Measurements from ENCODE around the gene SLIT3.

SLIT3 gene

GRCh38 chr5:168681556-168682183, 619.3 kb downstream of the SLIT3 start:
- H3K4me3 ChIP-seq (ENCODE audit: low read length), result no peak overlapping the region
- DNase-seq (ENCODE audit: low read depth), result peak; percentile 16
- no peak for TF ChIP-seq CTCF (conservative IDR thresholded peaks at IDR 0.05; ENCODE audit: low read depth, low read length)

GRCh38 chr5:168680395-168680794, 620.5 kb downstream of the SLIT3 start:
- no peak overlapping the region for H3K4me3 ChIP-seq (ENCODE audit: low read length)
- DNase-seq (ENCODE audit: low read depth), result no peak
- no peak for TF ChIP-seq CTCF (conservative IDR thresholded peaks at IDR 0.05; ENCODE audit: low read depth, low read length)

GRCh38 chr5:168679515-168679920, 621.4 kb downstream of the SLIT3 start:
- TF ChIP-seq CTCF (conservative IDR thresholded peaks at IDR 0.05; ENCODE audit: low read depth, low read length), result peak; percentile 89
- no peak overlapping the region for H3K4me3 ChIP-seq (ENCODE audit: low read length)
- peak; percentile 22 for DNase-seq (ENCODE audit: low read depth)

- no peak for DNase-seq (ENCODE audit: low read depth)
- no peak overlapping the region for H3K4me3 ChIP-seq (ENCODE audit: low read length)
- TF ChIP-seq CTCF (conservative IDR thresholded peaks at IDR 0.05; ENCODE audit: low read depth, low read length), result no peak
Measured at GRCh38 chr5:168676501-168676900, 624.4 kb downstream of the SLIT3 start.

GRCh38 chr5:168675883-168676408, 625.0 kb downstream of the SLIT3 start:
- no peak for TF ChIP-seq CTCF (conservative IDR thresholded peaks at IDR 0.05; ENCODE audit: low read depth, low read length)
- H3K4me3 ChIP-seq (ENCODE audit: low read length), result no peak overlapping the region
- DNase-seq (ENCODE audit: low read depth), result no peak

GRCh38 chr5:168674893-168675482, 626.0 kb downstream of the SLIT3 start:
- TF ChIP-seq CTCF (conservative IDR thresholded peaks at IDR 0.05; ENCODE audit: low read depth, low read length), result no peak
- H3K4me3 ChIP-seq (ENCODE audit: low read length), result no peak overlapping the region

GRCh38 chr5:168672888-168673287, 628.1 kb downstream of the SLIT3 start:
- H3K4me3 ChIP-seq (ENCODE audit: low read length), result no peak overlapping the region
- DNase-seq (ENCODE audit: low read depth), result no peak
- no peak for TF ChIP-seq CTCF (conservative IDR thresholded peaks at IDR 0.05; ENCODE audit: low read depth, low read length)

More at GRCh38 chr5:168674893-168675482, 626.0 kb downstream of the SLIT3 start:
- no peak for DNase-seq (ENCODE audit: low read depth)

Data from retinal pigment epithelial cell (primary cell).